H1 (cell line): ENCODE data around the gene HSCB. TPM values are rescaled to one million over a fixed set of nuclear protein-coding genes. Genes with fewer than 3 reads are reported as not detected.

Experiments
- CTCF ChIA-PET: fragments of 300-600 bp; sonication (Branson Sonifier 250); formaldehyde crosslinking; loops from one replicate; lab custom pipeline; 2021; ENCODE audit not compliant: partially characterized antibody; lab: Charles Lee
- POLR2A ChIA-PET: fragments of 300-600 bp; sonication (Branson Sonifier 250); formaldehyde crosslinking; loops from one replicate; lab custom pipeline; 2021; ENCODE audit warnings: inconsistent platforms; ENCODE audit not compliant: partially characterized antibody; lab: Charles Lee
- DNase-seq, 2 experiments: peaks; one replicate each; pipeline versions ENCODE4 v3.0.0 to v3.0.0-alpha.2; 2010 to 2022; ENCODE audit warnings: low spot score in 2 of 2, low read depth in 1 of 2, mixed read lengths in 1 of 2
- FAIRE-seq: peaks from 2 replicates; lab custom pipeline; 2011; peaks lifted over from hg19 to GRCh38; lab: Jason Lieb, UNC
- H2AFZ ChIP-seq: 2 replicates; pipeline ENCODE4 v1.8.1; 2012; ENCODE audit warnings: low read length, inconsistent platforms
- H2AK5ac ChIP-seq: 2 replicates; pipeline ENCODE4 v1.6.1; 2013; ENCODE audit warnings: low read depth, low read length
- H2BK120ac ChIP-seq: replicated peaks from 2 replicates; pipeline ENCODE3; 2013; ENCODE audit warnings: low read depth, low read length, inconsistent platforms
- H2BK12ac ChIP-seq: 2 replicates; pipeline ENCODE4 v1.6.1; 2013; ENCODE audit warnings: low read depth, low read length
- H2BK15ac ChIP-seq: 2 replicates; pipeline ENCODE4 v1.6.1; 2013; ENCODE audit warnings: low read length
- H2BK20ac ChIP-seq: 2 replicates; pipeline ENCODE4 v1.6.1; 2013; ENCODE audit warnings: low read length
- H2BK5ac ChIP-seq: 2 replicates; pipeline ENCODE4 v1.6.1; 2013; ENCODE audit warnings: low read depth, low read length
- H3K14ac ChIP-seq: 2 replicates; pipeline ENCODE4 v1.6.1; 2013; ENCODE audit warnings: inconsistent platforms; ENCODE audit not compliant: insufficient read length
- H3K18ac ChIP-seq: 2 replicates; pipeline ENCODE4 v1.6.1; 2013; ENCODE audit warnings: low read length; ENCODE audit errors: extremely low read depth
- H3K23ac ChIP-seq: 2 replicates; pipeline ENCODE4 v1.6.1; 2013; ENCODE audit warnings: inconsistent platforms; ENCODE audit not compliant: insufficient read length
- H3K23me2 ChIP-seq: 2 replicates; pipeline ENCODE4 v1.6.1; 2013; ENCODE audit warnings: low read depth, low read length
- H3K27ac ChIP-seq: 2 replicates; pipeline ENCODE4 v1.6.1; 2011; ENCODE audit warnings: low read depth, low read length, inconsistent platforms
- H3K27me3 ChIP-seq, 4 experiments: replicated peaks in 1 of 4; 1 replicate in 1 of 4; 2 replicates in 3 of 4; pipeline versions ENCODE4 v1.6.1 to v1.8.1; 2011 to 2013; ENCODE audit warnings: low read length in 3 of 4, mild to moderate bottlenecking in 3 of 4, inconsistent platforms in 2 of 4, mixed read lengths in 2 of 4, moderate library complexity in 1 of 4; ENCODE audit not compliant: control insufficient read depth in 3 of 4, insufficient read depth in 3 of 4; ENCODE audit errors: extremely low read depth in 1 of 4
- H3K36me3 ChIP-seq, 4 experiments: 2 replicates each; pipeline versions ENCODE4 v1.6.1 to v1.8.1; 2011 to 2013; ENCODE audit warnings: mild to moderate bottlenecking in 4 of 4, low read length in 3 of 4, moderate library complexity in 2 of 4, control low read depth in 1 of 4, inconsistent platforms in 1 of 4; ENCODE audit not compliant: insufficient read depth in 4 of 4, control insufficient read depth in 2 of 4
- H3K4ac ChIP-seq: replicated peaks from 2 replicates; pipeline ENCODE3; 2013; ENCODE audit warnings: low read length, low read depth, mixed read lengths, inconsistent platforms; ENCODE audit not compliant: insufficient read length
- H3K4me1 ChIP-seq, 4 experiments: replicated peaks in 1 of 4; 1 replicate in 1 of 4; 2 replicates in 3 of 4; pipeline versions ENCODE4 v1.6.1 to v1.8.1; 2011 to 2013; ENCODE audit warnings: low read length in 3 of 4, inconsistent platforms in 2 of 4, mixed read lengths in 1 of 4; ENCODE audit not compliant: insufficient read depth in 4 of 4, control insufficient read depth in 3 of 4
- H3K4me2 ChIP-seq, 2 experiments: 2 replicates each; pipeline versions ENCODE4 v1.6.1 to v1.8.1; 2011 to 2013; ENCODE audit warnings: low read depth in 2 of 2, low read length in 2 of 2, control low read depth in 1 of 2, inconsistent platforms in 1 of 2, mild to moderate bottlenecking in 1 of 2; ENCODE audit not compliant: insufficient read depth in 1 of 2
- H3K4me3 ChIP-seq, 4 experiments: fragments of 200-600, 300-600 bp in 1 of 4; sonication (generic), shearing (Covaris generic), sonication (Bioruptor Twin) in 1 of 4; 2 replicates each; pipeline versions ENCODE4 v1.5.1 to v1.8.1; 2011 to 2016; ENCODE audit warnings: low read length in 4 of 4, low read depth in 3 of 4, control low read depth in 2 of 4, inconsistent platforms in 2 of 4, mild to moderate bottlenecking in 2 of 4, mixed read lengths in 1 of 4, moderate library complexity in 1 of 4; ENCODE audit not compliant: insufficient read depth in 2 of 4; ENCODE audit errors: extremely low read depth in 1 of 4
- H3K56ac ChIP-seq: replicated peaks from 2 replicates; pipeline ENCODE3; 2013; ENCODE audit warnings: low read depth, mild to moderate bottlenecking, mixed read lengths, low read length, inconsistent platforms; ENCODE audit not compliant: insufficient read length
- H3K79me1 ChIP-seq: 2 replicates; pipeline ENCODE4 v1.6.1; 2013; ENCODE audit warnings: low read depth, low read length, control low read depth
- H3K79me2 ChIP-seq, 2 experiments: 2 replicates each; pipeline versions ENCODE4 v1.6.1 to v1.8.1; 2012 to 2013; ENCODE audit warnings: low read length in 2 of 2, mild to moderate bottlenecking in 2 of 2, inconsistent platforms in 1 of 2; ENCODE audit not compliant: insufficient read depth in 2 of 2, control insufficient read depth in 1 of 2
- H3K9ac ChIP-seq, 4 experiments: replicated peaks in 1 of 4; 1 replicate in 1 of 4; 2 replicates in 3 of 4; pipeline versions ENCODE4 v1.6.1 to v1.8.1; 2011 to 2013; ENCODE audit warnings: low read depth in 3 of 4, low read length in 3 of 4, control low read depth in 2 of 4, mild to moderate bottlenecking in 2 of 4, moderate library complexity in 2 of 4, inconsistent platforms in 1 of 4; ENCODE audit errors: extremely low read depth in 1 of 4
- H3K9me3 ChIP-seq, 2 experiments: 2 replicates each; pipeline versions ENCODE4 v1.6.1 to v1.8.1; 2012 to 2013; ENCODE audit warnings: mild to moderate bottlenecking in 2 of 2, moderate library complexity in 2 of 2, control low read depth in 1 of 2, inconsistent platforms in 1 of 2, low read depth in 1 of 2, low read length in 1 of 2, mixed read lengths in 1 of 2; ENCODE audit not compliant: insufficient read depth in 2 of 2
- H4K20me1 ChIP-seq, 2 experiments: replicated peaks in 1 of 2; 2 replicates each; pipeline versions ENCODE3 to v1.8.1; 2011 to 2013; ENCODE audit warnings: inconsistent platforms in 2 of 2, low read length in 2 of 2, mild to moderate bottlenecking in 1 of 2; ENCODE audit not compliant: insufficient read depth in 2 of 2, control insufficient read depth in 1 of 2
- H4K5ac ChIP-seq: 2 replicates; pipeline ENCODE4 v1.6.1; 2013; ENCODE audit warnings: low read length, low read depth, mixed read lengths, inconsistent platforms; ENCODE audit not compliant: insufficient read length
- H4K8ac ChIP-seq: 2 replicates; pipeline ENCODE4 v1.8.0; 2013; ENCODE audit warnings: mild to moderate bottlenecking, moderate library complexity, low read length, inconsistent platforms; ENCODE audit not compliant: insufficient read depth; ENCODE audit errors: extremely low read depth
- H4K91ac ChIP-seq: replicated peaks from 2 replicates; pipeline ENCODE3; 2013; ENCODE audit warnings: low read length, mixed read lengths, inconsistent platforms; ENCODE audit not compliant: insufficient read length
- ASH2L ChIP-seq: fragments of 200-600, 300-600 bp; sonication (generic); IDR thresholded peaks from one replicate; pipeline ENCODE4 v1.7.1; 2017; ENCODE audit warnings: low read length
- BRCA1 ChIP-seq: IDR thresholded peaks from 2 replicates; pipeline ENCODE4 v1.6.1; 2012; ENCODE audit warnings: low read depth, low read length, improper control_type of control experiment
- HDAC2 ChIP-seq, 2 experiments: fragments of 300-600 bp in 1 of 2; sonication (generic) in 1 of 2; IDR thresholded peaks; 2 replicates each; pipeline ENCODE4 v1.6.1; 2011 to 2012; ENCODE audit warnings: low read depth in 2 of 2, low read length in 2 of 2, mild to moderate bottlenecking in 2 of 2, moderate library complexity in 2 of 2, borderline replicate concordance in 1 of 2, inconsistent platforms in 1 of 2
- WGBS, 2 experiments: shearing (Covaris generic) in 1 of 2; methylation state at CpG; one replicate each; pipeline versions ENCODE4 v1.1.6 to v1.1.7; 2013 to 2015; ENCODE audit warnings: low lambda C conversion rate in 2 of 2, mixed read lengths in 2 of 2, inconsistent platforms in 1 of 2, low coverage in 1 of 2, missing lambda C conversion rate in 1 of 2; ENCODE audit not compliant: insufficient replicate concordance in 2 of 2, insufficient coverage in 1 of 2, insufficient read length in 1 of 2; ENCODE audit errors: extremely low coverage in 1 of 2, missing lambda C conversion rate in 1 of 2; 5-methylcytosine and 5-hydroxymethylcytosine counted together
- polyA plus RNA-seq, 7 experiments: library from polyadenylated mRNA; depleted of rRNA in 3 of 7; stranded (reverse) in 5 of 7; unstranded in 2 of 7; fragments of >200 nt in 5 of 7; fragments of 200-250 nt in 2 of 7; gene quantifications; 1 replicate in 5 of 7; 2 replicates in 1 of 7; 4 replicates in 1 of 7; pipeline versions ENCODE4 v1.2.1 to v1.2.3, GENCODE V29; 2011 to 2013; ENCODE audit warnings: missing spikeins in 2 of 7, mixed read lengths in 2 of 7
- total RNA-seq: library from RNA; stranded (reverse); fragmentation: NEBNext Ultra II Directional; extraction: Animal tissue kit (Norgen Biotek cat#: 25700); gene quantifications from 2 replicates; pipeline ENCODE4 v1.2.1, GENCODE V29; 2021

HSCB gene
- total and polyA plus RNA-seq, 2 of the 8 experiments (the other 6 are each of a cell fraction or from before 2014, with no cell fraction given) = 14.7 to 16.6 TPM

DNA sequence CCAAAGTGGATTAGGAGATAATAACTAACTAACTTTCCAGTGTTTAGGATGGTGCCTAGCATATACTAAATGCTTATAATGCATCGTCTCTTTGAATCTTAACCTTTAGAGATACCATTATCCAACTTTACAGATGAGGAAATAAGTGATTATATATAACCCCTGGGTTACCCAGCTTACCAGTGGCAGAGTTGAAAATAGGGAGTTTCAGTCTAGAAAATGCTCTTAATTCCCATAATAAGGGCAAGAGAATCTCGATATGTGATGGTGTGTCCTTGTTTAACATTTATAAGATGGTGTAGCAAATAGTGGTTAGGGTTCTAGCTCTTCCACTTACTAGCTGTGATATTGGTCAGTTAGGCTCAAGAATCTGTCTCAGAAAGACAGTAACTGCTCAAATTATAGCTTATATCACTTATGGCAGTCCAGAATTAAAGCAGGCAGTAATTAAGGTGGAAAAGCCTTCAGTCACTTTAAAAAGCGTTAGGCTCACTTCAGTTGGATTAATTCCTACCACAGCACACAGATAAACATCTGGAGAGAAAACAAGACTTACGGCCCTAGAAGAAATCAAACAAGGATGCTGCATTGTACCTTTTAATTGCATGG is 52.2 kb downstream of the HSCB start:
- CTCF ChIA-PET = interaction anchor here (0.9 to 2.8 kb wide), 3 partner anchors 8 to 193 kb away, joined by 3 to 9 read pairs (median 5); no protein-coding TSS in a partner anchor
- no peak overlapping the region for H2BK12ac ChIP-seq
- no peak overlapping the region for H2BK5ac ChIP-seq
- no peak overlapping the region for H4K8ac ChIP-seq
- H2BK15ac ChIP-seq = no peak overlapping the region
- H3K79me1 ChIP-seq = no peaks in the 10 kb centered on the region; the same call in 1 of the 2 replicates
- no peak overlapping the region for H2BK120ac ChIP-seq
- peaks cover 2 to 23% of the 10 kb centered on the region in 2 experiments for H3K79me2 ChIP-seq
- no peak for TF ChIP-seq BRCA1
- no peak for TF ChIP-seq HDAC2 (IDR thresholded peaks at IDR 0.05; ENCODE audit: borderline replicate concordance in 1 of 2, low read depth in 2 of 2, low read length in 2 of 2)
- TF ChIP-seq ASH2L = no peak
- H3K36me3 ChIP-seq = peaks cover 24 to 53% (median 40%) of the 10 kb centered on the region in 4 experiments
- H3K4me1 ChIP-seq = no peaks in the 10 kb centered on the region
- H2BK20ac ChIP-seq = no peak overlapping the region
- H3K18ac ChIP-seq = no peak overlapping the region
- H3K9me3 ChIP-seq = no peaks in the 10 kb centered on the region
- H3K27ac ChIP-seq = no peak overlapping the region
- no peaks in the 10 kb centered on the region for H3K27me3 ChIP-seq
- no peak overlapping the region for H3K14ac ChIP-seq
- H4K5ac ChIP-seq = no peak overlapping the region
- no peak overlapping the region for H4K91ac ChIP-seq
- H2AK5ac ChIP-seq = no peak overlapping the region
- H2AFZ ChIP-seq = no peak overlapping the region
- no peak overlapping the region for H3K23ac ChIP-seq
- H3K23me2 ChIP-seq = peaks cover under 1% of the 10 kb centered on the region; the same call in 1 of the 2 replicates
- no peak overlapping the region for H3K9ac ChIP-seq
- no peak overlapping the region for H3K4me3 ChIP-seq
- H3K56ac ChIP-seq = no peak overlapping the region
- POLR2A ChIA-PET = interaction anchor here (0.6 to 10.0 kb wide), 12 partner anchors 7 to 165 kb away, joined by 3 to 100 read pairs (median 3); no protein-coding TSS in a partner anchor
- peaks cover 3 to 10% of the 10 kb centered on the region in 2 experiments for H4K20me1 ChIP-seq
- WGBS, 2 experiments = 97% methylated on average over 4 of the region's 4 CpGs; no CpG with 5 or more reads in 1 of the 2 experiments
- H3K4ac ChIP-seq = no peak overlapping the region
- FAIRE-seq (no peak), DNase-seq (no peak)
- H3K4me2 ChIP-seq = no peak overlapping the region
